IMR-90 (cell line): ENCODE measurements around the gene VWDE.
"Not testable (repeated sequence)": the region's sequence is repeated elsewhere in the genome, so short reads cannot be mapped to it uniquely, and the experiment has no call there.

ENCODE experiments used
- FOS ChIP-seq: fragments of 150-350 bp; IDR thresholded peaks from 2 replicates; pipeline ENCODE4 v1.6.1; 2016; ENCODE audit warnings: low read depth, low read length
- POLR2A ChIP-seq: IDR thresholded peaks from 2 replicates; pipeline ENCODE4 v1.6.1; 2012; ENCODE audit warnings: mild to moderate bottlenecking, low read depth, low read length
- RAD21 ChIP-seq: IDR thresholded peaks from 2 replicates; pipeline ENCODE4 v1.6.1; 2012; ENCODE audit warnings: low read length, improper control_type of control experiment
- RFX5 ChIP-seq: IDR thresholded peaks from 2 replicates; pipeline ENCODE4 v1.8.0; 2012; ENCODE audit warnings: low read depth, mild to moderate bottlenecking, low read length, moderate library complexity
- TF ChIP-seq, protein P1 (sequence below): conservative IDR thresholded peaks from 2 replicates; pipeline ENCODE4 v1.5.1; 2012; ENCODE audit warnings: mild to moderate bottlenecking, low read depth, low read length, improper control_type of control experiment

DNA sequence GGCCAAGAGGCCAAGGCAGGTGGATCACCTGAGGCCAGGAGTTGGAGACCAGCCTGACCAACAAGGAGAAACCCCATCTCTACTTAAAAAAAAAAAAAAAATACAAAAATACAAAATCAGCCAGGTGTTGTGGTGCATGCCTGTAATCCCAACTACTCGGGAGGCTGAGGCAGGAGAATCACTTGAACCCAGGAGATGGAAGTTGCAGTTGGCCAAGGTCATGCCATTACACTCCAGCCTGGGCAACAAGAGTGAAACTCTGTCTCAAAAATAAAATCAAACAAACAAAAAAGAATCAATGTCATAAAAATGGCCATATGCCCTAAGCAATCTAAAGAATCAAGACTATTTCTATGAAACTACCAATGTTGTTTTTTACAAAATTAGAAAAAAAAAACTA lies 7.0 kb downstream of the VWDE start:
- TF ChIP-seq, protein P1, sequence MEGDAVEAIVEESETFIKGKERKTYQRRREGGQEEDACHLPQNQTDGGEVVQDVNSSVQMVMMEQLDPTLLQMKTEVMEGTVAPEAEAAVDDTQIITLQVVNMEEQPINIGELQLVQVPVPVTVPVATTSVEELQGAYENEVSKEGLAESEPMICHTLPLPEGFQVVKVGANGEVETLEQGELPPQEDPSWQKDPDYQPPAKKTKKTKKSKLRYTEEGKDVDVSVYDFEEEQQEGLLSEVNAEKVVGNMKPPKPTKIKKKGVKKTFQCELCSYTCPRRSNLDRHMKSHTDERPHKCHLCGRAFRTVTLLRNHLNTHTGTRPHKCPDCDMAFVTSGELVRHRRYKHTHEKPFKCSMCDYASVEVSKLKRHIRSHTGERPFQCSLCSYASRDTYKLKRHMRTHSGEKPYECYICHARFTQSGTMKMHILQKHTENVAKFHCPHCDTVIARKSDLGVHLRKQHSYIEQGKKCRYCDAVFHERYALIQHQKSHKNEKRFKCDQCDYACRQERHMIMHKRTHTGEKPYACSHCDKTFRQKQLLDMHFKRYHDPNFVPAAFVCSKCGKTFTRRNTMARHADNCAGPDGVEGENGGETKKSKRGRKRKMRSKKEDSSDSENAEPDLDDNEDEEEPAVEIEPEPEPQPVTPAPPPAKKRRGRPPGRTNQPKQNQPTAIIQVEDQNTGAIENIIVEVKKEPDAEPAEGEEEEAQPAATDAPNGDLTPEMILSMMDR: not testable (repeated sequence)
- not testable (repeated sequence) for TF ChIP-seq RFX5, POLR2A, RAD21, FOS
